ENCODE results near the gene PTX3.

DNA sequence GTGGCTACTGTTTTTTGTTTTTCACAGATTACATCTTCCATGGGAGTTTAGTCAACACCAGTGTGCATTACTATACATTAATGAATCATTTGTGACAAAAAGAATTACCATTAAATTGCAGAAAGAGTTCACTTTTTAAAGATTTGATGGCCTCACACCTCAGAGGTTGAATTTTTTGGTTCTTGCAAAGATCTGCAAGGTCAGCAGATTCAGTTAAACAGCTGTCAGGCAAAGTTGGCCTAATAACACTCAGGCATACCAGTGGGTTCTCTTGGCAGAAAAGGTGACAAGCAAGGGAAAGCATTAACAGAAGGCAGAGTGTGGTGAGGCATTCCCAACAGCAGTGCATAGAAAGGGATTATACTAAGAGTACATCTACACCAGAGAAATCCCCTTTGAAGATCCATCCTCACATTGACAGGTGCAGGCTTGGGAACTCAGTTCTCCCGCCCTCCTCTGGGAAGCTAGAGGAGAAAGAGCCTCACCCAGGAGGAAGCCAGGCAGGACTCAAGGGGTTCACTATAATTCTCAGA, 24.3 kb upstream of the PTX3 start:
- TF ChIP-seq, protein P1, sequence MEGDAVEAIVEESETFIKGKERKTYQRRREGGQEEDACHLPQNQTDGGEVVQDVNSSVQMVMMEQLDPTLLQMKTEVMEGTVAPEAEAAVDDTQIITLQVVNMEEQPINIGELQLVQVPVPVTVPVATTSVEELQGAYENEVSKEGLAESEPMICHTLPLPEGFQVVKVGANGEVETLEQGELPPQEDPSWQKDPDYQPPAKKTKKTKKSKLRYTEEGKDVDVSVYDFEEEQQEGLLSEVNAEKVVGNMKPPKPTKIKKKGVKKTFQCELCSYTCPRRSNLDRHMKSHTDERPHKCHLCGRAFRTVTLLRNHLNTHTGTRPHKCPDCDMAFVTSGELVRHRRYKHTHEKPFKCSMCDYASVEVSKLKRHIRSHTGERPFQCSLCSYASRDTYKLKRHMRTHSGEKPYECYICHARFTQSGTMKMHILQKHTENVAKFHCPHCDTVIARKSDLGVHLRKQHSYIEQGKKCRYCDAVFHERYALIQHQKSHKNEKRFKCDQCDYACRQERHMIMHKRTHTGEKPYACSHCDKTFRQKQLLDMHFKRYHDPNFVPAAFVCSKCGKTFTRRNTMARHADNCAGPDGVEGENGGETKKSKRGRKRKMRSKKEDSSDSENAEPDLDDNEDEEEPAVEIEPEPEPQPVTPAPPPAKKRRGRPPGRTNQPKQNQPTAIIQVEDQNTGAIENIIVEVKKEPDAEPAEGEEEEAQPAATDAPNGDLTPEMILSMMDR (conservative IDR thresholded peaks at IDR 0.05; ENCODE audit: low read length): no peak
- TF ChIP-seq EZH2phosphoT487 (IDR thresholded peaks at IDR 0.05; ENCODE audit: borderline replicate concordance): no peak
